ENCODE measurements around the gene LAD1.

LAD1 gene

GRCh38 chr1:201344206-201345080 is 54.7 kb downstream of the LAD1 start:
- DNase-seq, result no peak

GRCh38 chr1:201341377-201341776 is 57.7 kb downstream of the LAD1 start:
- no peak for DNase-seq

- no peak for DNase-seq
Observed at GRCh38 chr1:201336711-201337450, 62.2 kb downstream of the LAD1 start.

- DNase-seq, result no peak
Observed at GRCh38 chr1:201335901-201336300, 63.2 kb downstream of the LAD1 start.

GRCh38 chr1:201335174-201335870 is 63.8 kb downstream of the LAD1 start:
- no peak for DNase-seq

- no peak for DNase-seq
Observed at GRCh38 chr1:201334325-201335173, 64.6 kb downstream of the LAD1 start.

- no peak for DNase-seq
Observed at GRCh38 chr1:201332616-201333335, 66.3 kb downstream of the LAD1 start.

GRCh38 chr1:201332021-201332420 is 67.1 kb downstream of the LAD1 start:
- DNase-seq, result no peak

- no peak for DNase-seq
Observed at GRCh38 chr1:201331166-201331565, 68.0 kb downstream of the LAD1 start.
